ENCODE measurements around the gene PRKN.

GRCh38 chr6:161546632-161547031 lies 1180.9 kb downstream of the PRKN start:
- TF ChIP-seq CTCF (IDR thresholded peaks at IDR 0.05; ENCODE audit: low read depth, low read length), result no peak
- TF ChIP-seq POLR2A (IDR thresholded peaks at IDR 0.05; ENCODE audit: extremely low read depth, insufficient read length), result no peak
- TF ChIP-seq MAX (IDR thresholded peaks at IDR 0.05; ENCODE audit: low read depth, low read length), result no peak
- no peak for TF ChIP-seq MYC (IDR thresholded peaks at IDR 0.05; ENCODE audit: low read depth, low read length)
